Measurements from ENCODE around the gene ZNG1C. TPM values are rescaled to one million over a fixed set of nuclear protein-coding genes. Genes with fewer than 3 reads are reported as not detected.
"Not testable (repeated sequence)": the region's sequence is repeated elsewhere in the genome, so short reads cannot be mapped to it uniquely, and the experiment has no call there.

Gene ZNG1C
- total and polyA plus RNA-seq, 10 donors = 10.1 to 65.3 (median 31.9) TPM

- H3K9me3 ChIP-seq; intact Hi-C loops (cut with DNase I; ENCODE audit: low total_unique reads); H3K4me1 ChIP-seq; H3K27me3 ChIP-seq (replicated peaks in 1 of 7); H3K4me3 ChIP-seq; DNase-seq; H3K36me3 ChIP-seq; H3K27ac ChIP-seq: not testable (repeated sequence)
- WGBS, 5 donors = 15 to 27% (median 19%) methylated on average over 4 to 7 of the region's 10 CpGs
- TF ChIP-seq, protein P1, sequence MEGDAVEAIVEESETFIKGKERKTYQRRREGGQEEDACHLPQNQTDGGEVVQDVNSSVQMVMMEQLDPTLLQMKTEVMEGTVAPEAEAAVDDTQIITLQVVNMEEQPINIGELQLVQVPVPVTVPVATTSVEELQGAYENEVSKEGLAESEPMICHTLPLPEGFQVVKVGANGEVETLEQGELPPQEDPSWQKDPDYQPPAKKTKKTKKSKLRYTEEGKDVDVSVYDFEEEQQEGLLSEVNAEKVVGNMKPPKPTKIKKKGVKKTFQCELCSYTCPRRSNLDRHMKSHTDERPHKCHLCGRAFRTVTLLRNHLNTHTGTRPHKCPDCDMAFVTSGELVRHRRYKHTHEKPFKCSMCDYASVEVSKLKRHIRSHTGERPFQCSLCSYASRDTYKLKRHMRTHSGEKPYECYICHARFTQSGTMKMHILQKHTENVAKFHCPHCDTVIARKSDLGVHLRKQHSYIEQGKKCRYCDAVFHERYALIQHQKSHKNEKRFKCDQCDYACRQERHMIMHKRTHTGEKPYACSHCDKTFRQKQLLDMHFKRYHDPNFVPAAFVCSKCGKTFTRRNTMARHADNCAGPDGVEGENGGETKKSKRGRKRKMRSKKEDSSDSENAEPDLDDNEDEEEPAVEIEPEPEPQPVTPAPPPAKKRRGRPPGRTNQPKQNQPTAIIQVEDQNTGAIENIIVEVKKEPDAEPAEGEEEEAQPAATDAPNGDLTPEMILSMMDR (IDR thresholded peaks at IDR 0.05 in 8 of 11, conservative IDR thresholded peaks at IDR 0.05 in 3 of 11) = peak in 5 of 11 experiments; percentile 35 to 53 (median 43)
Measured at GRCh38 chr9:68342265-68343025, 100.7 kb downstream of the ZNG1C start.

GRCh38 chr9:68343242-68343641 is 101.5 kb downstream of the ZNG1C start:
- WGBS, 5 donors = 65 to 84% (median 78%) methylated on average over 3 to 4 of the region's 4 CpGs
- H3K4me1 ChIP-seq; H3K27me3 ChIP-seq (replicated peaks in 1 of 7); H3K36me3 ChIP-seq; DNase-seq; intact Hi-C loops (cut with DNase I; ENCODE audit: low total_unique reads); H3K27ac ChIP-seq; H3K9me3 ChIP-seq; H3K4me3 ChIP-seq: not testable (repeated sequence)

GRCh38 chr9:68343992-68344391 is 102.2 kb downstream of the ZNG1C start:
- H3K4me3 ChIP-seq; H3K27ac ChIP-seq; H3K36me3 ChIP-seq; H3K9me3 ChIP-seq; H3K27me3 ChIP-seq (replicated peaks in 1 of 7); H3K4me1 ChIP-seq; DNase-seq; intact Hi-C loops (cut with DNase I; ENCODE audit: low total_unique reads): not testable (repeated sequence)
- WGBS, 5 donors = 71 to 94% (median 80%) methylated on average over 2 to 3 of the region's 4 CpGs

Other genes with a start within 250 kb of the ZNG1C start
- under 1 TPM in 3 of 7 donors, not detected in 4; 0.35 to 0.50 (median 0.39) TPM for gene FOXD4L3, start 60.9 kb downstream of the ZNG1C start, total RNA-seq
- gene FOXD4L3, start 60.9 kb downstream of the ZNG1C start, polyA plus RNA-seq = under 1 TPM; 0.04 to 0.13 (median 0.05) TPM
- gene PGM5, start 114.6 kb downstream of the ZNG1C start, total RNA-seq = 10 to 100 TPM; 11.3 to 26.1 (median 18.3) TPM
- gene PGM5, start 114.6 kb downstream of the ZNG1C start, polyA plus RNA-seq = 1 to 10 TPM; 3.2 to 8.9 (median 3.8) TPM

Measured in spleen (tissue), 11 donors.